PC-9 (cell line): ENCODE measurements around the gene CLDN25.

ENCODE experiments used
- CTCF ChIP-seq: fragments of 200-600 bp; sonication (generic); conservative IDR thresholded peaks from 2 replicates; pipeline ENCODE4 v1.6.1; 2017; ENCODE audit warnings: mixed run types, antibody characterized with exemption, mild to moderate bottlenecking, moderate library complexity
- EZH2 ChIP-seq: fragments of 200-600 bp; sonication (generic); IDR thresholded peaks from 2 replicates; pipeline ENCODE4 v1.8.0; 2017; ENCODE audit warnings: antibody characterized with exemption, low read depth

GRCh38 chr11:113760241-113760640 is 19.4 kb upstream of the CLDN25 start:
- no peak for TF ChIP-seq CTCF
- TF ChIP-seq EZH2, result no peak
